Measurements from ENCODE around the gene MDH1. TPM values are rescaled to one million over a fixed set of nuclear protein-coding genes. Genes with fewer than 3 reads are reported as not detected.
A peak's percentile ranks its signal among the peaks of the same experiment; 100 is the strongest.
"Not testable (repeated sequence)": the region's sequence is repeated elsewhere in the genome, so short reads cannot be mapped to it uniquely, and the experiment has no call there.

MDH1 gene
- total RNA-seq, 1 donor from 2014 or later, result 209 TPM

GRCh38 chr2:63600881-63601460 lies 12.2 kb downstream of the MDH1 start:
- no peak overlapping the region for H3K4me3 ChIP-seq (ENCODE audit: low read depth, low read length)
- no peak for TF ChIP-seq CTCF (conservative IDR thresholded peaks at IDR 0.05; ENCODE audit: low read depth, low read length)
- DNase-seq (ENCODE audit: low read depth), result no peak

GRCh38 chr2:63604666-63605065 lies 15.9 kb downstream of the MDH1 start:
- TF ChIP-seq CTCF (conservative IDR thresholded peaks at IDR 0.05; ENCODE audit: low read depth, low read length), result no peak
- no peak overlapping the region for H3K4me3 ChIP-seq (ENCODE audit: low read depth, low read length)
- no peak for DNase-seq (ENCODE audit: low read depth)

GRCh38 chr2:63608865-63609264 lies 20.1 kb downstream of the MDH1 start:
- H3K4me3 ChIP-seq (ENCODE audit: low read depth, low read length); DNase-seq (ENCODE audit: low read depth): not testable (repeated sequence)

GRCh38 chr2:63610525-63610924 lies 21.8 kb downstream of the MDH1 start:
- no peak for DNase-seq (ENCODE audit: low read depth)
- TF ChIP-seq CTCF (conservative IDR thresholded peaks at IDR 0.05; ENCODE audit: low read depth, low read length), result no peak
- H3K4me3 ChIP-seq (ENCODE audit: low read depth, low read length), result no peak overlapping the region

GRCh38 chr2:63613391-63613901 lies 24.7 kb downstream of the MDH1 start:
- no peak overlapping the region for H3K4me3 ChIP-seq (ENCODE audit: low read depth, low read length)
- TF ChIP-seq CTCF (conservative IDR thresholded peaks at IDR 0.05; ENCODE audit: low read depth, low read length), result no peak
- no peak for DNase-seq (ENCODE audit: low read depth)

- DNase-seq (ENCODE audit: low read depth), result peak; percentile 50
- no peak for TF ChIP-seq CTCF (conservative IDR thresholded peaks at IDR 0.05; ENCODE audit: low read depth, low read length)
- no peak overlapping the region for H3K4me3 ChIP-seq (ENCODE audit: low read depth, low read length)
Observed at GRCh38 chr2:63614448-63614968, 25.7 kb downstream of the MDH1 start.

GRCh38 chr2:63614983-63615945 lies 26.5 kb downstream of the MDH1 start:
- no peak overlapping the region for H3K4me3 ChIP-seq (ENCODE audit: low read depth, low read length)
- TF ChIP-seq CTCF (conservative IDR thresholded peaks at IDR 0.05; ENCODE audit: low read depth, low read length), result no peak
- no peak for DNase-seq (ENCODE audit: low read depth)

Data from epithelial cell of proximal tubule (primary cell).